NCI-H1105 (cell line): Measurements from ENCODE around the gene CYP39A1.
"Not testable (repeated sequence)": the region's sequence is repeated elsewhere in the genome, so short reads cannot be mapped to it uniquely, and the experiment has no call there.

Experiments used
- DNase-seq: peaks from one replicate; lab custom pipeline; 2025; lab: John Stamatoyannopoulos, UW

The CYP39A1 gene

GRCh38 chr6:46648869-46649492, 3.6 kb downstream of the CYP39A1 start:
- no peak for DNase-seq

GRCh38 chr6:46648108-46648507, 4.5 kb downstream of the CYP39A1 start:
- DNase-seq = not testable (repeated sequence)

DNA sequence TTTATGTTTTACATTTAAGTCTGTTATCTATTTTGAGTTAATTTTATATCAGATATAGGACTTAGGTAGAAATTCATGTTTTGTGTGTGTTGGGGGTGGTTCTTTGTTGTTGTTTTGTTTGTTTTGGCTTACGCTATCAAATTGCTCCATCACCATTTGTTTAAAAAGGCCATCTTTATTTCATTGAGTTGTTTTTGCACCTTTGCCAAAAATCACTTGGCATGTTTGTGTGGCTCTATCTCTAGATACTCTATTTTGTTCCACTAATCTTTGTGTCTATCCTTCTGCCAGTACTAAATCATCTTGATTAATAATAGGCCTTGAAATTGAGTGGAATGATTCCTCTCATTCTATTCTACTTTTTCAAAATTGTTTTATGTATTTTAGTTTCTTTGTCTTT, 7.4 kb downstream of the CYP39A1 start:
- peak; percentile 33 for DNase-seq

GRCh38 chr6:46642928-46643751, 9.5 kb downstream of the CYP39A1 start:
- DNase-seq = no peak

GRCh38 chr6:46638650-46639049, 14.0 kb downstream of the CYP39A1 start:
- no peak for DNase-seq

DNA sequence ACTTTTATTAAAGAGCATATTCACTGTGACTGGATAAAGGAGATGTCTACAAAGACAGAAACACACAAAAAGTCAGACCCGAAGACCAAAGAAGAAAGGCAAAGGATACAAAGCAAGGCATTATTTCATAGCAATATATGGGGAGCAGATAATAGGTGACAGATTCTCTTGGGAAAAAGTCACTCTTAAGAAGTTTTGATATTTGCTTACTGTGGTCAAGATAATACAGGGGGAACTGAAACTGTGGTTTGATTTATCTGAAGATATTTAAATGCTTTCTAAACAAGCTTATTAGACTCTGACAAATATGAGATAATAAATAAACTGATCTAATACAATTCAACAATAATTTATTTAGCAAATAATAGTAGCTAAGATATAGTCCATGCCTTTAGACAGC, 14.7 kb downstream of the CYP39A1 start:
- DNase-seq = no peak

GRCh38 chr6:46637145-46637544, 15.5 kb downstream of the CYP39A1 start:
- DNase-seq = no peak

DNA sequence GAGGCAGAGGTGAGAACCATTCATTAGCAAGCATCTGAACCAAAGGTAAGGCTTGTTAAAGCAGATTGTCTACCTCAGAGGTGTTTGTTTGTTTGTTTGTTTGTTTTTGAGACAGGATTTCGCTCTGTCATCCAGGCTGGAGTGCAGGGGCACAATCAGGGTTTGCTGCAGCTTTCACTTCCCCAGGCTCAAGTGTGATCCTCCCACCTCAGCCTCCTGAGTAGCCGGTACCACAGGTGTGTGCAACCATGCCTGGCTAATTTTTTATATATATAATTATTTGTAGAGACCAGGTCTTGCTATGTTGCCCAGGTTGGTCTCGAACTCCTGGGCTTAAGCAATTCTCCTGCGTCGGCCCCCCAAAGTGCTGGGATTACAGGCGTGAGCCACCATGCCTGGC, 17.2 kb downstream of the CYP39A1 start:
- no peak for DNase-seq

GRCh38 chr6:46632053-46632452, 20.6 kb downstream of the CYP39A1 start:
- no peak for DNase-seq

DNA sequence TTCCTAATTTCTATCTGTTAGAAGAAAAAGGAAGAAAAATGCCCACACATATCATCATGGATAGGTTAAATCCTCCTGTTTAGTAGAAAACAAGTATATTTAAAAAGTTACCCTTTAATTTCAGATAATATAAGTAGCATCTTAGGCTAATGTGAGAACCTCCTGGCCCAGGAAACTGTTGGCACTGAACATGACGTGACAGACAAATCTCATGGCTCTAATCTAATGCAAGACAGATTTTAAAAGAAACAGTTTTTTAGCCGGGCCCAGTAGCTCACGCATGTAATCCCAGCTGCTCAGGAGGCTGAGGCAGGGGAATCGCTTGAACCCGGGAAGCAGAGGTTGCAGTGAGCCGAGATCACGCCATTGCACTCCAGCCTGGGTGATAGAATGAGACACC, 22.9 kb downstream of the CYP39A1 start:
- no peak for DNase-seq

- DNase-seq = no peak
These were observed 23.6 kb downstream of the CYP39A1 start for GRCh38 chr6:46628976-46629375.

DNA sequence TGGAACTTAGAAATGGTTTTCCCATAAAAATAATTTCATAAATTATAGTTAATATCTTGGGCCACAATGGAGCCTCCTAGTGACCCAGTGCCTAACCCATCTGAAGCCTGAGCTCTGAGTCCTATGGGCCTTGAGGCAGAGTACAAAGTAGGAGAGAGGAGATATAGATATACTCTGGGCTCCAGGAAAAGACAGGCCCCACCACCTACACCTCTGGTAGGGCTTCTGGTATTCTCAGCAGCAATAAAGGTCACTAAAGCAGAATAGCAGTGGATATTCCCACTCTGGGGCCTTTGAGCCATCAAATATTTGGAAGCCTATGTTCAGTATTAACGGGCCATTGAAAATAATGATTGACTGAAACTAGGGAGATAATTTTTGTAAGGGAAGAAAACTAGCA, 24.1 kb downstream of the CYP39A1 start:
- DNase-seq = no peak

DNA sequence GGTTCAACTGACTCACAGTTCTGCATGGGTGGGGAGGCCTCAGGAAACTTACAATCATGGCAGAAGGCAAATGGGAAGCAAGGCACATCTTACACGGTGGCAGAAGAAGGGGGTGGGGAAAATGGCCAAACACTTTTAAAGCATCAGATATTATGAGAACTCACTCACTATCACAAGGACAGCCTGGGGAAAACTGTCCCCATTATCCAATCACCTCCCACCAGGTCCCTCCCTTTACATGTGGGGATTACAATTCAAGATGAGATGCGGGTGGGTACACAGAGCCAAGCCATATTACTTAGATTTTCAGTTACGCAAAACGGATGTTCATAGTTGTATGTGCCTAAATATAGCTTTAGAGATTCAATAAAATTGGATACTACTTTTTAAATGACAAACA, 25.6 kb downstream of the CYP39A1 start:
- DNase-seq = no peak

GRCh38 chr6:46626228-46626909, 26.2 kb downstream of the CYP39A1 start:
- peak; percentile 20 for DNase-seq

GRCh38 chr6:46618726-46619125, 33.9 kb downstream of the CYP39A1 start:
- DNase-seq = no peak

DNA sequence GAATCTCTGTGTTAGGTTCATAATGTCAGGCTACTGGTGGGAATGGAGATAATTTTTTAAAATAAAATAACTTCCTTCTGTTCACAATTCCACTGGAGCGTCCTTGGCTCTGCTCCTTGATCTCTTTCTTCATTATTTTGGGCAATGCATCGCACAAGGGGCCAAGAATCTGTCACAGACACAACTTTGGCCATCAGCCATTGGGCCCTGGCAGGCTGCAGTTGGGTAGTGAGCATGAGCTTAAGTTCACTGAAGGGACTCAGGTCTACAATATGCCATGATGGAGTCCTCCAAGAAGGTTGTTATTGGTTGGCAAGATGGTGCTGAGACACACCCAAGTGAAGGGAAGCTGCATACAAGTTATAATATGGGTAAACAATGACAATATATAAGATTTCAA, 40.0 kb downstream of the CYP39A1 start:
- DNase-seq = no peak

DNA sequence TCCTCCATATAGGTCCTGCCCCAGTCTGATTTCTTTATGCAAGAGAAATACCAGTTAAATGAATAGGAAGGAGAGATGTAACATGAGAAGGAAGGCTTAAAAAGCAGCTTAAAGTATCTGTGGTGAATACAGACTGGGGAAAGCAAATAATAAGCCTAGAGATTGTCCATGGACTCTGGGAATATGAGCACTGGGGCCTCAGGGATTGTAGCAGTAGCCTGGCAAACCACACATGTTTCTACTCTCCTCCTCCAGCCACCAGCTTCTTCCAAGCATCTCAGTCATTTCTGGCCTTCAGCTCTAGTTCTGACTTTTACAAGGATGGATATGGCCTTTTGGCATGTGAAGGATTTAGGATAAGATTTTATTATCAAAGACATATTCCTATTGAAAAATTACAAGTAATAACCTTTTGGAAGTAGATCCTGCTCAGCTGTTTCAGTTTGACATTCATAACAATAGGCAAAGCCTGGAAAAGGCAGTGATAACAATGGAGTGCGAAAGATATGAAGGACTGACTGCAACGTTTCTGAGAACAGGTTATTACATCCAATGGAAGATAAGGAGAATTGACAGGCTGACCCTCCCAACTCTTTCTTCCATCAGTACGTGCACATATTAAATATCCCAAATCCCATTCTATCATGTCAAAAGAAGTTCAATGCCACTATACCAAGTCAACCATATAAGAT, 41.6 kb downstream of the CYP39A1 start:
- DNase-seq = no peak

- DNase-seq = peak; percentile 9
These were observed 46.3 kb downstream of the CYP39A1 start for GRCh38 chr6:46606338-46606737.

DNA sequence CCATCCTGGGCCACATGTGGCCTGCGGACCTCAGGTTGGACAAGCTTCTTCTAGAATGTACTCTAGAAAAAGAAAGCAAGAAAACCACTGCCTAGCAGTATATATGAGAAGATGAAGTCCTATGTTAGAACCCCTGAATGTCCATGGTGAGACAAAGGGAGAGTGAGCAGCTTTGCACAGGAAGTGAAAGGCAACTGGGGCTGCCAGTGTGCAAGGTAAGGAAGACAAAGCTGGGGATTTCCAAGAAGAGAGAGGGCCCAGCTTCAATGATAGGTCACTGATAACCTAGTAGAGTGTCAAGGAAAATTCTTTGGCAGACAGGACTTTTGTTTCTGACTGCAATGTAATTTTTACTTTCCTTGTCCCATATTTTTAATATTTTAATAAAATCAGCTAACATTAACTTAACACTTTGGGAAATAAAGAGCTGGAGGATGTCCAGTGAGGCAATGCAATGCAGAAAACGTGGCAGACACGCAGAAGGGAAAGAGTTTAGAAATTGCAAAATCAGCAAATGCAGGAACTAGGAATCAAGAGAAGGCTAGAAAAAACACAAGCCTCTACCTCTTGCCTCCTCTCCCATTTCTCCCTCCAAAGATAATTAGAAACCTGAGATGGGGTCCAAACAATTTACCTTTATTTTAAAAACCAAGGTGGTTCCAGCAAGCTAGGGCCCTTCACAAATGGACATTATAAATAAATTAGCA, 47.4 kb downstream of the CYP39A1 start:
- DNase-seq = no peak

DNA sequence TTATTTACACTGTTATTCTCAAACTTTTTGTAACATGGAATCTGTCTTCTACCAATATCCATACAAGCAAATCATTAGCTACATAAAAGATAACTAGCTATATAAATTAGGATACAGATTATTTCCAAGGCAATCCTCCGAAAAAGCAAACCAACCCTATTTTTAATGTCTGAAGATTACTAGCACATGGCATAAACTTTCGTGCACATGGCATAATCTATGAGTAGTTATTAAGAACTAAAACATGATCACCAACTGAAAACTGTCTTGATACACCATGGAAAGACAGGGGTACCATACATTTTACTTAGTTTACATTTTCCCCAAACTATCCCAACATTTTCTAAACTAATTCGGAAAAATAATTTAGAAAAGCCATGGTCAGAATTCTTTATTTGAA, 54.4 kb downstream of the CYP39A1 start:
- no peak for DNase-seq

GRCh38 chr6:46592740-46593139, 59.9 kb downstream of the CYP39A1 start:
- DNase-seq = no peak

GRCh38 chr6:46592046-46592445, 60.6 kb downstream of the CYP39A1 start:
- DNase-seq = no peak
